HCT116 (cell line): Measurements from ENCODE around the gene TUBB4B. TPM values are rescaled to one million over a fixed set of nuclear protein-coding genes. Genes with fewer than 3 reads are reported as not detected.

Experiments used
- ATAC-seq: fragments of 200-7000 bp; cut with Tn5 transposase; 2 replicates; pipeline ENCODE4 v1.9.1; 2020; ENCODE audit warnings: mild to moderate bottlenecking, moderate library complexity
- BruUV-seq: library from RNA; stranded (reverse); fragments of 400-500 nt; replicated peaks from 2 replicates; lab custom pipeline; 2021; lab: Mats Ljungman, UMichigan
- CTCF ChIA-PET: fragments of 300-600 bp; sonication (Branson Sonifier 250); formaldehyde crosslinking; loops from one replicate; lab custom pipeline; 2021; ENCODE audit warnings: antibody characterized with exemption; lab: Charles Lee
- POLR2A ChIA-PET: fragments of 300-600, 350-600 bp; sonication (Branson Sonifier 250); formaldehyde crosslinking; loops from one replicate; lab custom pipeline; 2021; ENCODE audit warnings: antibody characterized with exemption; lab: Charles Lee
- RAD21 ChIA-PET, 2 experiments: fragments of 300-600 bp; sonication (Branson Sonifier 250); formaldehyde crosslinking; loops; one replicate each; lab custom pipeline; 2023; ENCODE audit warnings: low total read pairs in 2 of 2; ENCODE audit not compliant: uncharacterized antibody in 2 of 2, unreplicated experiment in 2 of 2, low non-redundant PET in 1 of 2; lab: Charles Lee
- DNase-seq: peaks from one replicate; pipeline ENCODE4 v3.0.0-alpha.2; 2010; ENCODE audit warnings: low read depth, low spot score
- H2AFZ ChIP-seq: fragments of 200-600 bp; shearing (Covaris generic), sonication (generic); 2 replicates; pipeline ENCODE4 v1.6.1; 2017; ENCODE audit warnings: low read depth, mixed run types, mixed read lengths, antibody characterized with exemption, low read length; ENCODE audit not compliant: poor library complexity, severe bottlenecking
- H3K27ac ChIP-seq: 2 replicates; pipeline ENCODE4 v1.5.1; 2012; ENCODE audit warnings: low read depth, low read length
- H3K27me3 ChIP-seq: fragments of 200-600 bp; sonication (generic); 2 replicates; pipeline ENCODE4 v1.6.1; 2016; ENCODE audit warnings: mixed run types, low read length, mixed read lengths; ENCODE audit not compliant: insufficient read depth
- H3K36me3 ChIP-seq, 2 experiments: fragments of 200-500 bp in 1 of 2; fragments of 200-600 bp in 1 of 2; sonication (Bioruptor generic) in 1 of 2; sonication (generic) in 1 of 2; 2 replicates each; pipeline versions ENCODE4 v1.5.1 to v1.6.1; 2014 to 2016; ENCODE audit warnings: low read length in 2 of 2, inconsistent platforms in 1 of 2, mixed read lengths in 1 of 2, mixed run types in 1 of 2; ENCODE audit not compliant: insufficient read depth in 2 of 2, control insufficient read depth in 1 of 2
- H3K4me1 ChIP-seq, 2 experiments: fragments of 200-600 bp in 1 of 2; sonication (generic) in 1 of 2; 2 replicates each; pipeline versions ENCODE4 v1.5.1 to v1.6.1; 2012 to 2017; ENCODE audit warnings: low read length in 2 of 2, inconsistent platforms in 1 of 2, mild to moderate bottlenecking in 1 of 2, mixed read lengths in 1 of 2, mixed run types in 1 of 2, moderate library complexity in 1 of 2; ENCODE audit not compliant: insufficient read depth in 2 of 2, control insufficient read depth in 1 of 2
- H3K4me2 ChIP-seq: fragments of 200-600 bp; sonication (generic); 2 replicates; pipeline ENCODE4 v1.6.1; 2017; ENCODE audit warnings: mixed run types, low read length, mixed read lengths
- H3K4me3 ChIP-seq, 2 experiments: fragments of 200-600 bp in 1 of 2; sonication (generic) in 1 of 2; replicated peaks in 1 of 2; 2 replicates each; pipeline ENCODE4 v1.5.1; 2011 to 2016; ENCODE audit warnings: low read length in 2 of 2, control low read depth in 1 of 2, low read depth in 1 of 2, mild to moderate bottlenecking in 1 of 2, mixed read lengths in 1 of 2, mixed run types in 1 of 2
- H3K79me2 ChIP-seq: fragments of 200-600 bp; sonication (generic); 2 replicates; pipeline ENCODE4 v1.6.1; 2017; ENCODE audit warnings: mild to moderate bottlenecking, mixed run types, low read length, moderate library complexity, mixed read lengths; ENCODE audit not compliant: insufficient read depth
- H3K9ac ChIP-seq: fragments of 200-600 bp; sonication (generic); 2 replicates; pipeline ENCODE4 v1.6.1; 2016; ENCODE audit warnings: low read length, mixed read lengths
- H3K9me2 ChIP-seq: fragments of 200-600 bp; sonication (generic), shearing (Covaris generic); 2 replicates; pipeline ENCODE4 v1.6.1; 2017; ENCODE audit warnings: mixed run types, mild to moderate bottlenecking, moderate library complexity; ENCODE audit not compliant: insufficient read depth
- H3K9me3 ChIP-seq, 2 experiments: fragments of 200-500 bp in 1 of 2; fragments of 200-600 bp in 1 of 2; sonication (Bioruptor generic) in 1 of 2; sonication (generic) in 1 of 2; 2 replicates each; pipeline ENCODE4 v1.6.1; 2014 to 2017; ENCODE audit warnings: low read length in 2 of 2, mixed read lengths in 2 of 2, inconsistent platforms in 1 of 2, low read depth in 1 of 2, mild to moderate bottlenecking in 1 of 2, mixed run types in 1 of 2, moderate library complexity in 1 of 2; ENCODE audit not compliant: control insufficient read depth in 1 of 2, insufficient read depth in 1 of 2
- H4K20me1 ChIP-seq: fragments of 200-600 bp; sonication (generic), shearing (Covaris generic); 2 replicates; pipeline ENCODE4 v1.6.1; 2017; ENCODE audit warnings: mixed run types, mild to moderate bottlenecking, moderate library complexity; ENCODE audit not compliant: insufficient read depth
- CBX3 ChIP-seq: IDR thresholded peaks from 2 replicates; pipeline ENCODE4 v1.6.1; 2012; ENCODE audit warnings: low read depth
- CEBPB ChIP-seq: IDR thresholded peaks from 2 replicates; pipeline ENCODE4 v1.6.1; 2012; ENCODE audit warnings: low read depth
- CTCF ChIP-seq, 3 experiments: fragments of 200-600 bp in 1 of 3; sonication (generic) in 1 of 3; IDR thresholded peaks in 2 of 3; conservative IDR thresholded peaks in 1 of 3; 2 replicates each; pipeline ENCODE4 v1.5.1; 2012 to 2017; ENCODE audit warnings: low read depth in 2 of 3, low read length in 2 of 3, antibody characterized with exemption in 1 of 3, borderline replicate concordance in 1 of 3, control low read depth in 1 of 3, mild to moderate bottlenecking in 1 of 3, mixed read lengths in 1 of 3, mixed run types in 1 of 3, moderate library complexity in 1 of 3; ENCODE audit not compliant: insufficient read depth in 1 of 3
- ELF1 ChIP-seq: IDR thresholded peaks from 2 replicates; pipeline ENCODE4 v1.6.1; 2012; ENCODE audit warnings: low read depth, borderline replicate concordance
- EZH2 ChIP-seq: fragments of 200-600 bp; sonication (generic); IDR thresholded peaks from 2 replicates; pipeline ENCODE4 v1.6.1; 2017; ENCODE audit warnings: antibody characterized with exemption, mixed run types
- EZH2phosphoT487 ChIP-seq: fragments of 200-600 bp; IDR thresholded peaks from 2 replicates; pipeline ENCODE4 v1.6.1; 2018; ENCODE audit warnings: antibody characterized with exemption, borderline replicate concordance
- MAX ChIP-seq: IDR thresholded peaks from 2 replicates; pipeline ENCODE4 v1.6.1; 2012
- POLR2A ChIP-seq: IDR thresholded peaks from 2 replicates; pipeline ENCODE4 v1.7.0; 2011; ENCODE audit warnings: borderline replicate concordance; ENCODE audit not compliant: insufficient read depth, insufficient read length; ENCODE audit errors: extremely low read depth
- POLR2AphosphoS5 ChIP-seq: IDR thresholded peaks from 2 replicates; pipeline ENCODE4 v1.6.1; 2011; ENCODE audit warnings: mild to moderate bottlenecking, low read depth, low read length, moderate library complexity
- RAD21 ChIP-seq: IDR thresholded peaks from 2 replicates; pipeline ENCODE4 v1.6.1; 2012; ENCODE audit warnings: low read depth, mild to moderate bottlenecking
- SIN3A ChIP-seq: IDR thresholded peaks from 2 replicates; pipeline ENCODE4 v1.6.1; 2012; ENCODE audit warnings: low read depth
- SP1 ChIP-seq: IDR thresholded peaks from 2 replicates; pipeline ENCODE4 v1.6.1; 2012; ENCODE audit warnings: low read depth
- SRF ChIP-seq: IDR thresholded peaks from 2 replicates; pipeline ENCODE4 v1.6.1; 2012; ENCODE audit warnings: low read depth
- YY1 ChIP-seq: IDR thresholded peaks from 2 replicates; pipeline ENCODE4 v1.6.1; 2011; ENCODE audit warnings: low read length, low read depth, moderate library complexity, mild to moderate bottlenecking; ENCODE audit not compliant: insufficient replicate concordance; ENCODE audit errors: extremely low read depth
- ZFX ChIP-seq: fragments of 450-650 bp; IDR thresholded peaks from 2 replicates; pipeline ENCODE4 v1.6.1; 2017
- intact Hi-C: fragments of 100-400 bp; cut with micrococcal nuclease; formaldehyde crosslinking; loops from 2 replicates; pipeline ENCODE4 v1.10.0; 2022
- total RNA-seq: library from RNA; stranded (reverse); gene quantifications from one replicate; pipeline ENCODE4 v1.2.1, GENCODE V29; 2021; ENCODE audit not compliant: unreplicated experiment

Gene TUBB4B
- total RNA-seq, 1 experiment from 2014 or later: 502 TPM

- TF ChIP-seq CTCF (IDR thresholded peaks at IDR 0.05 in 2 of 3, conservative IDR thresholded peaks at IDR 0.05 in 1 of 3; ENCODE audit: borderline replicate concordance in 1 of 3, insufficient read depth in 1 of 3, low read depth in 2 of 3, low read length in 2 of 3): no peak
Measured at GRCh38 chr9:137276473-137277328, 35.6 kb downstream of the TUBB4B start (continued).

GRCh38 chr9:137277329-137278041, 36.4 kb downstream of the TUBB4B start, which contains the start of gene TOR4A:
Gene TOR4A (plus strand): TSS chr9:137277726. CDS start chr9:137278690, 964 bp downstream.
- TF ChIP-seq CBX3: no peak
- peak; percentile 88 for TF ChIP-seq ZFX
- TF ChIP-seq CEBPB: no peak
- no peak for TF ChIP-seq EZH2phosphoT487
- peak; percentile 9 for TF ChIP-seq YY1
- no peak for TF ChIP-seq EZH2
- TF ChIP-seq POLR2AphosphoS5: peak; percentile 97
- no peak for TF ChIP-seq ELF1
- no peak for TF ChIP-seq SP1
- TF ChIP-seq RAD21: no peak
- TF ChIP-seq SRF: no peak
- TF ChIP-seq MAX: no peak
- TF ChIP-seq POLR2A: peak; percentile 31
- peak in 2 of 3 experiments; percentile 47 to 58; a peak in 4 of 6 replicates for TF ChIP-seq CTCF (IDR thresholded peaks at IDR 0.05 in 2 of 3, conservative IDR thresholded peaks at IDR 0.05 in 1 of 3; ENCODE audit: borderline replicate concordance in 1 of 3, insufficient read depth in 1 of 3, low read depth in 2 of 3, low read length in 2 of 3)
- no peak for TF ChIP-seq SIN3A
- ChIA-PET RAD21 (interaction anchor here (0.5 to 1.4 kb wide), 2 partner anchors 9 to 145 kb away, joined by 3 to 6 read pairs; partner anchors contain the start of genes EXD3 (in 1 of the 2) and NOXA1 (in 1 of the 2)), CTCF (interaction anchor here (0.8 to 2.0 kb wide), 3 partner anchors 9 to 24 kb away, joined by 3 to 18 read pairs (median 4); partner anchors contain the start of gene NRARP), POLR2A (interaction anchor here (0.7 to 1.7 kb wide), 8 partner anchors 10 to 150 kb away, joined by 3 to 14 read pairs (median 4); partner anchors contain the start of genes NELFB, RNF208 and TUBB4B)
- no TSS peak for BruUV-seq
- ATAC-seq (peak; percentile 86), DNase-seq (peak; percentile 80)
- Histone ChIP-seq H3K4me2 (peak within 1 kb of the TSS; percentile 85), H3K27me3 (no peaks in the 10 kb centered on the region), H3K9ac (peak within 1 kb of the TSS; percentile 84), H3K36me3 (peaks cover 0 to 20% of the 10 kb centered on the region in 2 experiments; a peak in 2 of 4 replicates), H3K4me3 (peak within 1 kb of the TSS; percentile 80 to 90), H2AFZ (no peak within 1 kb of the TSS), H3K79me2 (peaks cover 34% of the 10 kb centered on the region), H3K27ac (peak within 1 kb of the TSS; percentile 96), H3K9me2 (no peaks in the 10 kb centered on the region), H3K4me1 (peaks cover 31 to 46% of the 10 kb centered on the region in 2 experiments), H3K9me3 (no peaks in the 10 kb centered on the region), H4K20me1 (no peaks in the 10 kb centered on the region)
- intact Hi-C loops: no loop called here
